ENCODE measurements around the gene CALML5.

Gene CALML5

DNA sequence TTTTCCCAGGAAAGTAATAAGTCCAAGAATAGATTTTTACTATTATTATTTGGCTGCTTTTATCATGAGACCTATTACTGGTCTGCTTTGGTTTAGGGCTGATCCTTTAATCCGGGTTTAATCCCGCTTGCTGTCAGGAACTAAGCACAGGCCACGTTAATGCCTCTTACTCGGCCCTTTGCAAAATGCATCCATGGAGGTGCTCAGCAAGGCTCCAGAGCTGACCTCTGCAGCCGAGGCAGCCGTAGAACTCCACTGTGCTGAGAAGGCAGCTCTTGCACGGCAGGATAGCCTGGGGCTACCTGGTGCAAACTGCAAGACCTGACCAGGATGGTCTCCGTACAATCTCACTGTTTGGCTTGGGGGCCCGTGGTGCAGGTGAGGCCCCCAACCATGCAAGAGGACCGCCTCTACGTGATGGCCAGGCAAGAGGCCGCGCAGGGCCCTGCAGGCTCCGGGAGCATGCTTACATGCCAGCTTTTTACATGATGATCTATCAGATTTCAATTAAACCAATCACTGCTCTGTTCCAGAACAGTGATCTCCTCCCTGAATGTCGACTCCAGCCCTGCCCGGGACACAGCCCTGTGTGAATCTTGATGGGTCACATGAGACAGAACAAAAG, 15.0 kb upstream of the CALML5 start:
- DNase-seq, result no peak

GRCh38 chr10:5512881-5513612, 13.7 kb upstream of the CALML5 start:
- peak; percentile 53 for DNase-seq

DNA sequence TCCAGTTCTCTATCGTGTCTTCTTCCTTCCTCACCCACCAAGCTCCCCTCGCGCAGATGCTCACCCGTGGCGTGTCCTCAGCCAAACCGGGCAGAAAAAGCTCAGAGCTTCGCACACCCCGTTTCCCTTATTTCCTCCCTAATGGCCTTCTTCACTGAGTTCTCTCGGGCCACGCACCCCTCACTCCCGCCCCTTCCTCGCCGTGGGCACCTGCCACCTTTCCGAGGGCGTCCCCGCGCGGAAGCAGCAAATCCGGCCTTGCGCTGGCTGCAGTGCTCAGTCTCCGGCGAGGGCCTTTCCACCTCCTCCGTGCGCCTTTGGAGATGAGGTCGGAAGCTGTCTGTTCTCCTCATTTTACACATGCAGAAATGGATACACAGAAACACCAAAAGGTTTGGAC, 13.0 kb upstream of the CALML5 start:
- DNase-seq, result no peak

DNA sequence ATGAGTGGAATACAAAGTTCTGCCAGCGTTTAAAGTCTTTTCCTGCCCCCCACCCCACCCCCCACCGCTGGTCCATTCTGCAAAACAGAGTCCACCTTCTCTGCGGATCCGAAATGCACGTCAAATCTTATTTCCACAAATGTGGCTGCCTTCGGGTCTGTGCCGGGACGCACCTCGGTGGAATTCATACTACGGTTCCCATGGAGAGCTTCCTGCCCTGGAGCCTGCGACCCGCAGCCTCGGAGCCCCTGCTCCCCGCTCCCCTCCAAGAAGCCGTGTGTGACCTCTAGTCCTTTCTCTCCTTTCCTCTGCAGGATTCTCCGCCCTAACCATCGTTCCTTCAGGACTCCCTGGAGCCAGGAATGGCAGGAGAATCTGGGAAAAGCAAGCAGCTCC, 12.5 kb upstream of the CALML5 start:
- DNase-seq, result no peak

DNA sequence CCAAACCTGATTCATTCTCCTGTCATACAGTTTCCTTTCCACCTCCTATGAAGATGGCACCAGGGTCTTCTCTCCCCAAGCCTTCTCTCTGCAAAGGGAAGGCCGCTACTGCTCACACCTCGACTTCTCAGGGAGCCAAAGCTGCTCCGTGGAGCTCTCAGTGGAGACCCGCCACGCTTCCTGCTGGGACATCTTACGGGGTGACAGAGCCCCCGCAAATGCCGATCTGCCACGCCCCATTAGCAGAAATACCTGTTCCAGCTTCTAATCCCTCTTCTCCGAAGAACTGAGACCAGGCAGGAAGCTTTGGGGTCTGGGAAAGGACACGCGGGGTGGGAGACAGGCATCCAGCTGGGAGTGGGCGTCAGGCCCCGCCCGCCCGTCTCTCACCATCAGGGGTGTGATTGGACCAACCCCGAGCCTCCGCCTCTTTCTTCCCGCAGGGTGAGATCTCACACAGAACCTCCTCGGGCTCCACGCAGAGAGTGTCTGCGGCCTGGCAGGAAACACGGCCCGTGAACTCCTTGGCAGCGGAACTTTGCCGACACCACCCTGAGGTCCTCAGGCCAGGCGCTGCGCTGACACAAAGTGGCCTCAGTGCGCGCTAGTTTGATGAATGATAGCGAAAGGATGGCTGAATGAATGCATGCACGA, 12.0 kb upstream of the CALML5 start:
- no peak for DNase-seq

GRCh38 chr10:5510281-5511072, 11.1 kb upstream of the CALML5 start:
- DNase-seq, result no peak

DNA sequence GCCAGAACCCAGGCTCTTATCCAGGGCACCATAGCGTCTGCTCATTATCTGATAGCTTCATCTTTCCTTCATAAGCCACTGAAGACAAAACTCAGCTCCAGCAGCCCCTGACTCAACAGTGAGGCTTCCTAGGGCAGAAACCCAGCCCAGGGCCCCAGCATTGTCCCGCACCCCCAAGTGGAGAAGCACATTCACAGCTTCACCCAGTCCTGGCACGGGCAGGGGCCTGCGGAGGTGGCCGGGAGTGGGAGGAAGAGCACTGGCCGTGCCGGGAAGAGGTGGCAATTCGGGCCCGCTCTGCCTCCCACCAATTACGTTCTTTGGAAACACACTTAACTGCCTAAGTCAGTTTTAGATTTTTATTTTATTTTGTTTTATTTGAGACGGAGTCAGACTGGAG, 10.3 kb upstream of the CALML5 start:
- DNase-seq, result no peak

- no peak for DNase-seq
Observed at GRCh38 chr10:5509236-5509635, 9.9 kb upstream of the CALML5 start.

- no peak for DNase-seq
Observed at GRCh38 chr10:5508786-5509185, 9.4 kb upstream of the CALML5 start.

GRCh38 chr10:5508161-5508604, 8.8 kb upstream of the CALML5 start:
- no peak for DNase-seq

- DNase-seq, result no peak
Observed at GRCh38 chr10:5507649-5508131, 8.3 kb upstream of the CALML5 start.

- DNase-seq, result no peak
Observed at GRCh38 chr10:5506751-5507648, 7.6 kb upstream of the CALML5 start.

DNA sequence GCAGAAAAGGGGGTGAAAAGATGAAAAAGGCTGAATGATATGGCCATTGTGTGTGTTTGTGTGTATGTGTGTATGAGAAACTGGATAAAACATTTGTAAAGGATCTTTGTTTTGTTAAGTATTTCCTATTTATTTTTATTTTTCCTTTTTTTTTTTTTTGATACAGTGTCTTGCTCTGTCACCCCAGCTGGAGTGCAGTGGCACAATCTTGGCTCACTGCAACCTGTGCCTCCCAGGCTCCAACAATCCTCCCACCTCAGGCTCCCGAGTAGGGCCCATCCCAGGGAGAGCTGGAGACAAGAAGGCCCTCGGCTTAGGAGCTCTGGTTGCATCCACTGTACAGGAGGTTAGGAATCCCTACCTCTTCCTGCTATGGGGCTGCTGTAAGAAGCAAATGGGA, 6.9 kb upstream of the CALML5 start:
- no peak for DNase-seq

- no peak for DNase-seq
Observed at GRCh38 chr10:5504146-5505072, 5.0 kb upstream of the CALML5 start.

- no peak for DNase-seq
Observed at GRCh38 chr10:5503477-5503835, 4.1 kb upstream of the CALML5 start.

DNA sequence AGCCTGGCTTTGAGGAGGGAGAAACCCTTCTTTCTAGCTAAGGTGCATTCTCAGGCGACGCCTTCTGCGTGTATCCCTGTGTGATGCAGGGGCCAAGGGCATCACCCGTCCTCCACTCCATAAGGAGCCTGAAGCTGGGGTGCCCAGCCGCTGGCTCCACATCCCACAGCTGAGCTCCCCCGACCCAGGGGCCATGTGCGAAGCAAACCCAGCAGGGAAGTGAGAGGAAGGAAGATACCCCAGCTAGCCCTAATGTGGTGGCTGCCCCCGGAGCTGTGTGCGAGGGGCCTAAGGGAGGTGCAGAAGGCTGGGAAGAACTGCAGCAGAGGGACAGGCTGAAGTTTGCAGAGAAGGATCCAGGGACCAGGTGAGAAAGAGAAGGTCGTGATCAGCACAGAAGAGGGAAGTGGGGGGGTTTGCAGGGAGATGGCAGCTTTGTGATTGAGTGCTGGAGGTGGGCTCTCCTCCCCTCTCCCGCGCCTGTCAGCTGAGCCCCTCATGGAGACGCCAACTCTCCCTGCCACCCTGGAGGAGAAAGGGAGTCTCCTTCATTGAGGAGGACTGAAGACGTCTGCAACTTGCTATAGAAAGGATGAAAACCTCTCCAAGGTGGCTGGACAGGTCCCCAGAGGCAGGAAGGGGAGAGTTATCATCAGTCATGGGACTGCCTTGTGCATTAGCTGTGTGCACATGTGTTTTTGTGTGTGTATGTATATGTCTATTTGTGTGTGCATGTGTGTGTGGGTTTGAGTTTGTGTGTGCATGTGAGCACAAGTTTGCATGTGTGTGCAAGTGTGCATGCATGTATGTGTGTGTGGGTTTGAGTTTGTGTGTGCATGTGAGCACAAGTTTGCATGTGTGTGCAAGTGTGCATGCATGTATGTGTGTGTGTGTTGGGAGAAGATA, 3.5 kb upstream of the CALML5 start:
- no peak for DNase-seq

GRCh38 chr10:5502061-5502521, 2.7 kb upstream of the CALML5 start:
- DNase-seq, result no peak

DNA sequence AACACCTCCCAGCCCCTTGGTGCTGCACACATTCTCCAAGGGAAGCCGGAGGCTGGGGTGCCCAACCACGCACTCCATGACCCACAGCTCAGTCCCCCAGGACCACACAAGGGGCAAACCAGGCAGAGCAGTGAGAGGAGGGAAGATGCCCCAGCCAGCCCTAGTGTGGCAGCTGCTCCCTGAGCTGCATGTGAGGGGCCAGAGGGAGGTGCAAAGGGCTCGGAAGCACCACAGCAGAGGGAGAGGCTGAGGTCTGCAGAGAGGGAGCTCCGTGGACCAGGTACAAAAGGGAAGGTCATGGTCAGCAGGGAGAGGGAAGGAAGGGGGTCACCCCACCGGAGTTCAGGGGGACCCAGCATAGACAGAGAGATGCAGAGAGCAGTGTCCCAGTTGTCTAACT, 1.5 kb upstream of the CALML5 start:
- DNase-seq, result no peak

- DNase-seq, result no peak
Observed at GRCh38 chr10:5500162-5500670, 846 bp upstream of the CALML5 start.
